ENCODE data around the gene TPT1. TPM values are rescaled to one million over a fixed set of nuclear protein-coding genes. Genes with fewer than 3 reads are reported as not detected.

The TPT1 gene
- total RNA-seq, 4 donors from 2014 or later: 4,074 to 4,420 (median 4,249) TPM

DNA sequence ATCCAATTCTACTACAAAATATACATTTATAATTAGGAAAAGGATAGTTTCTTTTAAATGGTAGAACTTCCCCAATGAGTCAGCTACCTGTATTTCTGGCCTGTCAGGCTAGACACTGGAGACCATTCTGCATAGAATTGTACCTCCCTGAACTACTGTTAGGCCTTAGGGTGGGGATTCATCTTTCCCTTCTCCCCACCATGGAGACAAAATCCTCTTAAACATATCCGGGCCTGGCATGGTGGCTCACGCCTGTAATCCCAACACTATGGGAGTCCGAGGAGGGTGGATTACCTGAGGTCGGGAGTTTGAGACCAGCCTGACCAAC lies 24.5 kb upstream of the TPT1 start:
- TF ChIP-seq, protein P1, sequence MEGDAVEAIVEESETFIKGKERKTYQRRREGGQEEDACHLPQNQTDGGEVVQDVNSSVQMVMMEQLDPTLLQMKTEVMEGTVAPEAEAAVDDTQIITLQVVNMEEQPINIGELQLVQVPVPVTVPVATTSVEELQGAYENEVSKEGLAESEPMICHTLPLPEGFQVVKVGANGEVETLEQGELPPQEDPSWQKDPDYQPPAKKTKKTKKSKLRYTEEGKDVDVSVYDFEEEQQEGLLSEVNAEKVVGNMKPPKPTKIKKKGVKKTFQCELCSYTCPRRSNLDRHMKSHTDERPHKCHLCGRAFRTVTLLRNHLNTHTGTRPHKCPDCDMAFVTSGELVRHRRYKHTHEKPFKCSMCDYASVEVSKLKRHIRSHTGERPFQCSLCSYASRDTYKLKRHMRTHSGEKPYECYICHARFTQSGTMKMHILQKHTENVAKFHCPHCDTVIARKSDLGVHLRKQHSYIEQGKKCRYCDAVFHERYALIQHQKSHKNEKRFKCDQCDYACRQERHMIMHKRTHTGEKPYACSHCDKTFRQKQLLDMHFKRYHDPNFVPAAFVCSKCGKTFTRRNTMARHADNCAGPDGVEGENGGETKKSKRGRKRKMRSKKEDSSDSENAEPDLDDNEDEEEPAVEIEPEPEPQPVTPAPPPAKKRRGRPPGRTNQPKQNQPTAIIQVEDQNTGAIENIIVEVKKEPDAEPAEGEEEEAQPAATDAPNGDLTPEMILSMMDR (IDR thresholded peaks at IDR 0.05; ENCODE audit: low read depth): no peak

- TF ChIP-seq, protein P1 (IDR thresholded peaks at IDR 0.05; ENCODE audit: low read depth): no peak
Observed at GRCh38 chr13:45364876-45365557, 24.0 kb upstream of the TPT1 start.

DNA sequence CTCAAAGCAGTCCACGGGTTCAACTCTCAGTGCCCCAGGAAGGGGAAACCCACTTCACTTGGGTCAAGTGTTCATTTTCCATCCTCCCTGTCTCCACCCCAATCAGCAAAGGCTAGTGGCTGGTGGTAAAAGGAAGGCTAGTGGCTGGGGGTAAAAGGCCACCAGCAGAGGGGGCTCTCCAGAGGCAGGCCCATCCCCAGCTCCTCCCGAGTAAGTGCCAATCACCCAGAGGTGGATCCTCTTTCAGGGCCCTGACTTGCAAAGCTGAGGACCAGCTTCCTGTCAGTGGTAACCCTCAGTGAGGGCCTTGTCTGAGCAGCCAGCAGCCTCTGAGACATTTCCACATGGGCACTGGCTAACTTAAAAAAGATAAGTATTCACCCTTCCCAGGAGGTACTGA lies 22.0 kb upstream of the TPT1 start:
- TF ChIP-seq, protein P1 (IDR thresholded peaks at IDR 0.05; ENCODE audit: low read depth): no peak

DNA sequence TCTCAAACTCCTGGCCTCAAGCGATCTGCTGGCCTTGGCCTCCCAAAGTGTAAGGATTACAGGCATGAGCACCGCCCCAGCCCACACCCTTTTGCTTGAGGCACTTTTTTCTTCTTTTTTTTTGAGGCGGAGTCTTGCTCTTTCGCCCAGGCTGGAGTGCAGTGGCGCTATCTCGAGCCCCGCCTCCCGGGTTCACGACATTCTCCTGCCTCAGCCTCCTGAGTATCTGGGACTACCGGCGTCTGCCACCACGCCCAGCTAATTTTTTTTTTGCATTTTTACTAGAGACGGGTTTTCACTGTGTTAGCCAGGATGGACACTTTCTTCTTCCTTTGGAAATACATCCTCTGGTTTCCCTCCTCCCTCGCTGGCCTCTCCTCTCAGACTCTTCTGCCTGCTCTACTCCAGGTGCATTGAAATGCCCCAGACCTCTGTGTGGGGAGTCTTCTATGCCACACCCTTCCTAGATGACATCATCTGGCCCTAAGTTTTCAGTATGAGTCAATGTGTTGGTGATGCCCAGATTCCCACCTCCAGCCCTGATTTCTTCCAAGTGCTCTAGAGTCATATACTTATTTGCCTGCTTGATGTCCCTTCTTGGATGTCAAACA lies 20.7 kb upstream of the TPT1 start:
- TF ChIP-seq, protein P1 (IDR thresholded peaks at IDR 0.05; ENCODE audit: low read depth): no peak

GRCh38 chr13:45356966-45357672 lies 16.1 kb upstream of the TPT1 start:
- TF ChIP-seq, protein P1 (IDR thresholded peaks at IDR 0.05; ENCODE audit: low read depth): no peak

GRCh38 chr13:45353895-45354294 lies 12.9 kb upstream of the TPT1 start:
- TF ChIP-seq, protein P1 (IDR thresholded peaks at IDR 0.05; ENCODE audit: low read depth): no peak

DNA sequence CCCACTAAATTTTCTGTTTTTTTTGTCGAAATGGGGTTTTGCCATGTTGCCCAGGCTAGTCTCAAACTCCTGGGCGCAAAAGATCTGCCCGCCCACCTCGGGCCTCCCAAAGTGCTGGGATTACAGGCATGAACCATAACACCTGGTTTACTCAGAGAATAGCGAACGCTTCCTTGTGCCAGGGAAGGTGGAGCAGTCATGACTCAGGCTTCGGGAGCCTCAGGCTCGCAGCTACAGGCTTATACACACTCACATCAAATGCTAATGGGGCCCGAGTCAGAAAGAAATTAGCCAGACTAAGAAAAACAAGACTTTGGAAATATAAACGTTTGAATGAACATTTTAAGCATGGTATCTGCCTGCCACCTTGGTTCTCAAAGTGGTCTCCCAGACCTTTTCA lies 11.0 kb upstream of the TPT1 start:
- TF ChIP-seq, protein P1 (IDR thresholded peaks at IDR 0.05; ENCODE audit: low read depth): no peak

Data from subcutaneous adipose tissue (tissue), 4 donors.